Testis (tissue), 2 donors: Measurements from ENCODE around the gene ITPRID1.

Source experiments
- POLR2A ChIP-seq: fragments of 450-650 bp; IDR thresholded peaks from one replicate; pipeline ENCODE4 v1.6.1; 2017; ENCODE audit warnings: antibody characterized with exemption, mild to moderate bottlenecking, moderate library complexity
- TF ChIP-seq, protein P1 (sequence below), 3 experiments: fragments of 450-650 bp in 2 of 3; fragments of 200-600 bp in 1 of 3; sonication (generic) in 1 of 3; IDR thresholded peaks; one replicate each; pipeline ENCODE4 v1.5.1; 2016 to 2019; ENCODE audit warnings: antibody characterized with exemption in 3 of 3, mild to moderate bottlenecking in 2 of 3, moderate library complexity in 1 of 3

DNA sequence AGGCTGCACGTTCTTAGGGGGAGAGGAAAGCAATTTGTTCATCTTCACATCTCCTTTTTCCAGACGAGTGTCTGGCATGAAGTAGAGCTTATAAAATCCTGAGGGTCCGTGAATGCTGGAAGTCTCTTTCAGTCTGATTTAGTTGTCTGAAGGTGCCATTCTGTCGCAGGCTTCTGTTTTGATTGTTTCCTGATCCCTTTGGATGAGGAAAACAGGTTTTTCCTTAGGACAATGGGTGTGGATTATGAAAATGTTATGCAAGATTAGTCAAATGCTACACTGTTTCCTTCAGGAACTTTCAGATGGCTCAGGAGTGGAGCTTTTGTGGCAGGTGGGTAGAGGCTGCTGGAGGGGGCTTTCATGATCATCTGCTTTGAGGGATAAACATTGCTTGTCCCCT is at the start of gene ITPRID1:
- TF ChIP-seq, protein P1, sequence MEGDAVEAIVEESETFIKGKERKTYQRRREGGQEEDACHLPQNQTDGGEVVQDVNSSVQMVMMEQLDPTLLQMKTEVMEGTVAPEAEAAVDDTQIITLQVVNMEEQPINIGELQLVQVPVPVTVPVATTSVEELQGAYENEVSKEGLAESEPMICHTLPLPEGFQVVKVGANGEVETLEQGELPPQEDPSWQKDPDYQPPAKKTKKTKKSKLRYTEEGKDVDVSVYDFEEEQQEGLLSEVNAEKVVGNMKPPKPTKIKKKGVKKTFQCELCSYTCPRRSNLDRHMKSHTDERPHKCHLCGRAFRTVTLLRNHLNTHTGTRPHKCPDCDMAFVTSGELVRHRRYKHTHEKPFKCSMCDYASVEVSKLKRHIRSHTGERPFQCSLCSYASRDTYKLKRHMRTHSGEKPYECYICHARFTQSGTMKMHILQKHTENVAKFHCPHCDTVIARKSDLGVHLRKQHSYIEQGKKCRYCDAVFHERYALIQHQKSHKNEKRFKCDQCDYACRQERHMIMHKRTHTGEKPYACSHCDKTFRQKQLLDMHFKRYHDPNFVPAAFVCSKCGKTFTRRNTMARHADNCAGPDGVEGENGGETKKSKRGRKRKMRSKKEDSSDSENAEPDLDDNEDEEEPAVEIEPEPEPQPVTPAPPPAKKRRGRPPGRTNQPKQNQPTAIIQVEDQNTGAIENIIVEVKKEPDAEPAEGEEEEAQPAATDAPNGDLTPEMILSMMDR (IDR thresholded peaks at IDR 0.05) = no peak
- TF ChIP-seq POLR2A = no peak
